PC-9 (cell line): ENCODE data around the gene TEX48. TPM values are rescaled to one million over a fixed set of nuclear protein-coding genes. Genes with fewer than 3 reads are reported as not detected.

ENCODE experiments used
- BruUV-seq: library from RNA; stranded (reverse); fragments of 400-500 nt; replicated peaks from 2 replicates; lab custom pipeline; 2021; lab: Mats Ljungman, UMichigan
- CTCF ChIA-PET: fragments of 300-600 bp; sonication (Branson Sonifier 250); formaldehyde crosslinking; loops from one replicate; lab custom pipeline; 2022; ENCODE audit warnings: antibody characterized with exemption; lab: Charles Lee
- POLR2A ChIA-PET: fragments of 300-600 bp; sonication (Branson Sonifier 250); formaldehyde crosslinking; loops from one replicate; lab custom pipeline; 2022; ENCODE audit warnings: antibody characterized with exemption; ENCODE audit not compliant: unreplicated experiment; lab: Charles Lee
- DNase-seq, 2 experiments: peaks; one replicate each; pipeline versions ENCODE4 v3.0.0 to v3.0.0-alpha.2; 2015 to 2022; ENCODE audit warnings: mixed read lengths in 1 of 2
- H2AFZ ChIP-seq: fragments of 200-600 bp; sonication (generic); 2 replicates; pipeline ENCODE4 v1.8.1; 2017; ENCODE audit warnings: antibody characterized with exemption
- H3F3A ChIP-seq: fragments of 200-600 bp; sonication (generic); 2 replicates; pipeline ENCODE4 v1.8.1; 2017; ENCODE audit warnings: antibody characterized with exemption, mild to moderate bottlenecking, low read depth; ENCODE audit not compliant: insufficient read depth
- H3K27ac ChIP-seq: fragments of 200-600 bp; sonication (generic); 2 replicates; pipeline ENCODE4 v1.6.1; 2016; ENCODE audit warnings: mixed run types
- H3K27me3 ChIP-seq: fragments of 200-600 bp; sonication (generic); 2 replicates; pipeline ENCODE4 v1.6.1; 2016; ENCODE audit warnings: low read depth, mixed run types; ENCODE audit not compliant: insufficient read depth
- H3K36me3 ChIP-seq: fragments of 200-600 bp; sonication (generic); 2 replicates; pipeline ENCODE4 v1.6.1; 2016; ENCODE audit warnings: low read depth, mixed run types
- H3K4me1 ChIP-seq: fragments of 200-600 bp; sonication (generic); replicated peaks from 2 replicates; pipeline ENCODE4 v1.6.1; 2016; ENCODE audit warnings: mixed run types; ENCODE audit not compliant: insufficient read depth
- H3K4me2 ChIP-seq: fragments of 200-600 bp; sonication (generic); 2 replicates; pipeline ENCODE4 v1.6.1; 2017; ENCODE audit warnings: mixed run types
- H3K4me3 ChIP-seq: fragments of 200-600 bp; sonication (generic); 2 replicates; pipeline ENCODE4 v1.6.1; 2016; ENCODE audit warnings: mixed run types
- H3K79me2 ChIP-seq: fragments of 200-600 bp; sonication (generic); 2 replicates; pipeline ENCODE4 v1.6.1; 2017; ENCODE audit warnings: low read depth, mixed run types
- H3K9me2 ChIP-seq: fragments of 200-600 bp; sonication (generic); 2 replicates; pipeline ENCODE4 v1.8.1; 2017; ENCODE audit warnings: mild to moderate bottlenecking; ENCODE audit not compliant: insufficient read depth
- H3K9me3 ChIP-seq: fragments of 200-600 bp; sonication (generic); 2 replicates; pipeline ENCODE4 v1.8.1; 2016; ENCODE audit warnings: low read depth; ENCODE audit not compliant: insufficient read depth
- H4K20me1 ChIP-seq: fragments of 200-600 bp; sonication (generic); 2 replicates; pipeline ENCODE4 v1.8.1; 2017; ENCODE audit not compliant: insufficient read depth
- CTCF ChIP-seq: fragments of 200-600 bp; sonication (generic); conservative IDR thresholded peaks from 2 replicates; pipeline ENCODE4 v1.6.1; 2017; ENCODE audit warnings: mixed run types, antibody characterized with exemption, mild to moderate bottlenecking, moderate library complexity
- EZH2 ChIP-seq: fragments of 200-600 bp; sonication (generic); IDR thresholded peaks from 2 replicates; pipeline ENCODE4 v1.8.0; 2017; ENCODE audit warnings: antibody characterized with exemption, low read depth
- intact Hi-C: fragments of 100-400 bp; cut with micrococcal nuclease; formaldehyde crosslinking; loops from one replicate; pipeline ENCODE4 v1.10.0; 2022; ENCODE audit not compliant: unreplicated experiment
- total RNA-seq: library from RNA; stranded (reverse); gene quantifications from 2 replicates; pipeline ENCODE4 v1.2.3, GENCODE V29; 2021

TEX48 gene
- total RNA-seq, 1 experiment from 2014 or later = not detected

GRCh38 chr9:114674798-114675540 is 7.0 kb downstream of the TEX48 start:
- H3K27ac ChIP-seq = no peak overlapping the region
- no peaks in the 10 kb centered on the region for H3K9me3 ChIP-seq
- DNase-seq = no peak
- no peak overlapping the region for H3K4me3 ChIP-seq
- H2AFZ ChIP-seq = no peak overlapping the region
- TF ChIP-seq EZH2 = no peak
- TF ChIP-seq CTCF = no peak
- H3F3A ChIP-seq = no peaks in the 10 kb centered on the region
- no peaks in the 10 kb centered on the region for H3K79me2 ChIP-seq
- CTCF ChIA-PET = interaction anchor here (0.6 to 1.0 kb wide), 2 partner anchors 13 to 41 kb away, joined by 3 to 8 read pairs; no protein-coding TSS in a partner anchor
- POLR2A ChIA-PET = no interaction called here
- no peaks in the 10 kb centered on the region for H3K36me3 ChIP-seq
- no peaks in the 10 kb centered on the region for H4K20me1 ChIP-seq
- H3K4me1 ChIP-seq = peaks cover 29% of the 10 kb centered on the region
- H3K27me3 ChIP-seq = no peaks in the 10 kb centered on the region
- no peak overlapping the region for H3K4me2 ChIP-seq
- H3K9me2 ChIP-seq = no peaks in the 10 kb centered on the region
- no TSS peak for BruUV-seq
- intact Hi-C loops = no loop called here

GRCh38 chr9:114674076-114674797 is 7.8 kb downstream of the TEX48 start:
- no peak overlapping the region for H2AFZ ChIP-seq
- no peaks in the 10 kb centered on the region for H3K79me2 ChIP-seq
- no TSS peak for BruUV-seq
- POLR2A ChIA-PET = no interaction called here
- CTCF ChIA-PET = interaction anchor here (0.6 kb wide), 1 partner anchor 42 kb away, joined by 3 read pairs; no protein-coding TSS in a partner anchor
- H3K4me2 ChIP-seq = no peak overlapping the region
- no peaks in the 10 kb centered on the region for H4K20me1 ChIP-seq
- H3K36me3 ChIP-seq = no peaks in the 10 kb centered on the region
- H3K9me3 ChIP-seq = no peaks in the 10 kb centered on the region
- peaks cover 29% of the 10 kb centered on the region for H3K4me1 ChIP-seq
- no peak overlapping the region for H3K27ac ChIP-seq
- DNase-seq = no peak
- H3K4me3 ChIP-seq = no peak overlapping the region
- TF ChIP-seq EZH2 (no peak), CTCF (no peak)
- no peaks in the 10 kb centered on the region for H3K27me3 ChIP-seq
- H3F3A ChIP-seq = no peaks in the 10 kb centered on the region
- H3K9me2 ChIP-seq = no peaks in the 10 kb centered on the region
- intact Hi-C loops = no loop called here

GRCh38 chr9:114671605-114672004 is 10.4 kb downstream of the TEX48 start:
- Histone ChIP-seq H3K4me3 (no peak overlapping the region), H2AFZ (no peak overlapping the region), H4K20me1 (no peaks in the 10 kb centered on the region), H3F3A (no peaks in the 10 kb centered on the region), H3K27me3 (no peaks in the 10 kb centered on the region), H3K79me2 (no peaks in the 10 kb centered on the region), H3K36me3 (no peaks in the 10 kb centered on the region), H3K27ac (no peak overlapping the region), H3K4me2 (no peak overlapping the region), H3K9me2 (no peaks in the 10 kb centered on the region), H3K9me3 (no peaks in the 10 kb centered on the region), H3K4me1 (0 out of 2 replicates have a peak, but pooled peaks cover 4% of the 10 kb centered on the region)
- BruUV-seq = no TSS peak
- intact Hi-C loops = no loop called here
- CTCF ChIA-PET = interaction anchor here (0.5 kb wide), 1 partner anchor 337 kb away, joined by 4 read pairs; no protein-coding TSS in a partner anchor
- POLR2A ChIA-PET = interaction anchor here (0.5 to 0.6 kb wide), 3 partner anchors 117 to 1617 kb away, joined by 3 to 5 read pairs (median 5); no protein-coding TSS in a partner anchor
- TF ChIP-seq CTCF (no peak), EZH2 (no peak)
- DNase-seq = no peak
